Vagina (tissue), 2 donors: ENCODE measurements around the gene GRM3.

ENCODE experiments used
- POLR2A ChIP-seq, 2 donors: fragments of 450-650 bp; IDR thresholded peaks; one replicate each; pipeline ENCODE4 v1.6.1; 2017; ENCODE audit warnings: antibody characterized with exemption in 2 of 2, mild to moderate bottlenecking in 2 of 2, moderate library complexity in 2 of 2
- TF ChIP-seq, protein P1 (sequence below), 3 experiments: fragments of 450-650 bp in 2 of 3; fragments of 200-600 bp in 1 of 3; sonication (generic) in 1 of 3; IDR thresholded peaks; one replicate each; pipeline ENCODE4 v1.5.1; 2017 to 2019; ENCODE audit warnings: antibody characterized with exemption in 3 of 3, mild to moderate bottlenecking in 2 of 3, moderate library complexity in 2 of 3

DNA sequence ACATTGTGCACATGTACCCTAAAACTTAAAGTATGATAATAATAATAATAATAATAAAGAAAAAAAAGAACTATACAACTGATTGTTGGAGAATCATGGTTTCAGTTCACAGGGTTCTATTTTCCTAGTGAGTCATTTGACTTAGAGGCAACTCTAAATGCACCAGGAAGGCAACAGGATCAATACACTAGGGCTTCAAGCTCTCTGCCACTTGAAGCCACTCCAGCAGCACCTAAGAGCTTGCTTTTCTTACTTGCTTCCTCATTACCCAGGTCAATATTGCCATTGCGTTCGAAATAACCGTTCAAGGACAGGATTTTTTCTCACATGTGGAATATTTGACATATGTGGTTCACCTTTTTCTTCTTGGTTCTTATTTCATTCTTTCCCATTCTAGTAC, 189.7 kb downstream of the GRM3 start:
- TF ChIP-seq, protein P1, sequence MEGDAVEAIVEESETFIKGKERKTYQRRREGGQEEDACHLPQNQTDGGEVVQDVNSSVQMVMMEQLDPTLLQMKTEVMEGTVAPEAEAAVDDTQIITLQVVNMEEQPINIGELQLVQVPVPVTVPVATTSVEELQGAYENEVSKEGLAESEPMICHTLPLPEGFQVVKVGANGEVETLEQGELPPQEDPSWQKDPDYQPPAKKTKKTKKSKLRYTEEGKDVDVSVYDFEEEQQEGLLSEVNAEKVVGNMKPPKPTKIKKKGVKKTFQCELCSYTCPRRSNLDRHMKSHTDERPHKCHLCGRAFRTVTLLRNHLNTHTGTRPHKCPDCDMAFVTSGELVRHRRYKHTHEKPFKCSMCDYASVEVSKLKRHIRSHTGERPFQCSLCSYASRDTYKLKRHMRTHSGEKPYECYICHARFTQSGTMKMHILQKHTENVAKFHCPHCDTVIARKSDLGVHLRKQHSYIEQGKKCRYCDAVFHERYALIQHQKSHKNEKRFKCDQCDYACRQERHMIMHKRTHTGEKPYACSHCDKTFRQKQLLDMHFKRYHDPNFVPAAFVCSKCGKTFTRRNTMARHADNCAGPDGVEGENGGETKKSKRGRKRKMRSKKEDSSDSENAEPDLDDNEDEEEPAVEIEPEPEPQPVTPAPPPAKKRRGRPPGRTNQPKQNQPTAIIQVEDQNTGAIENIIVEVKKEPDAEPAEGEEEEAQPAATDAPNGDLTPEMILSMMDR (IDR thresholded peaks at IDR 0.05), result no peak
- no peak for TF ChIP-seq POLR2A (IDR thresholded peaks at IDR 0.05)
